ENCODE data around the gene ZMIZ1.
A peak's percentile ranks its signal among the peaks of the same experiment; 100 is the strongest.

Gene ZMIZ1

GRCh38 chr10:79192677-79193003 is 123.9 kb downstream of the ZMIZ1 start:
- DNase-seq = no peak

DNA sequence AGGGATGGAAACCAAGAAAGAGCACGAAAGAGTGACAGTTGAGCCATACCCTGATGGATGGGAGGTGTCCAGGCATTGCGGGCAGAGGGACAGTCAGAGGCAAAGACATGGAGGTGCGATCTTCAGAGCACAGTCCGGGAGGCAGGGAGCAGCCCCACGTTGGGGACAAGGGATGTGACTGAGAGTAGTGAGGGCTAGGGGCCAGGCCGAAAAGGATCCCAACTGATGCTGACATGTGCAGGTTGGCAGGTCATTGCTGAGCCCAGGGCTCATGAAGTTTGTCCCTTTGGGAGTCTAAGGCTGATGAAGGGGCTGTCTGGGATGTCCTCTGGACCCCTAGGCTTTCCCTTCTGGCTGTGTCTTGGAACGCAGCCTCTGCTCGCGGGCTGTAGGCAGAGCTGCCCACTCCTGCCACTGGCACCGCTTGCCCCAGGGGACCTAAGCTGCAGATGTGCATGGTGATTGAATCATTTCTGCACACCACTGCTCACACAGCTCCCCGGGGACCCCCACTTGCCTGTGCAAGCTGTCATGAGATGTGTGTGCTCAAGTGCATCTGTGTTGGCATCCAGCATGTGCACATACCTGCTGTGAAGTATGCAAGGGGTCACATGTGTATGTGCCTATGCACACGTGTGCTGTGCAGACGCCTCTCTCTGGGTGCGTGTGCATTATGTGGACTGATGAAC is 125.1 kb downstream of the ZMIZ1 start:
- no peak for DNase-seq

DNA sequence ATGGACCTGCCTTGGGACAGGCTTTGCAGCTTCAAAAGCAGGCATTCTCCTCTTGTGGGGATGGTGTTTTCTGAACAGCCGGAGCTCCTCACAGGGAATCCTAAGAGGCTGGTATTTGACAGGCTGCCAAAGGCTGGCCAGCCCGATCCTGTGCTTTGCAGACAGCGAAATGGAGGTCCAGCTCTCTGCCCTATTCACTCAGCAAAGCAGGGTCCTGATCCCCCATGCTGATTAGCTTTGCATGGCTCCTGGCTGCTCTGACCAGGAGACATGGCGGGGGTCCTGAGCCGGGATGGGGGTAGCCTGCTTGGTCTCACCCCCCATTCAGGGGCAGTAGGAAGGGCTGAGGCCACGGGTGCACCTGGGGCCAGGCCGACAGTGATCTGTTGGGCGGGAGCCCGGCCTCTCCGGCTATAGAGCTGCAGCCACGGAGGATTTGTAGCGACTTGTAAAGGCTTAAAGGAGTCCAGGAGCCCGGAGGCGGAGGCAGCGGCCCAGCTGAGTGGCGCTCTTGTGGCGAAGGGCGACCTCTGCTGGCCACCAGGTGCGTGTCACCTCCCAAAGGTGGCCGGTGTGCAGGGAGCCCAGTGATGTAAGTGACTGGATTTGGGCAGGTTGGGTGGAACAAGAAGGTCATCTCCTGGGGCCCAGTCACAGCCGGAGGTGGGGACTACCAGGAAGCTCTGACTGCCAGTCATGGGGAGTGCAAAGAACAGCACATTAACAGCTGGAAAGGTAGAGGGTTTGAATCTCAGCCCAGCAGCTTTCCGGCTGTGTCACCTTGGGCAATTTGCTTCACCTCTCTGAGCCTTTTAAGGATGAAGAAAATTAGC is 126.5 kb downstream of the ZMIZ1 start:
- DNase-seq = peak; percentile 74

DNA sequence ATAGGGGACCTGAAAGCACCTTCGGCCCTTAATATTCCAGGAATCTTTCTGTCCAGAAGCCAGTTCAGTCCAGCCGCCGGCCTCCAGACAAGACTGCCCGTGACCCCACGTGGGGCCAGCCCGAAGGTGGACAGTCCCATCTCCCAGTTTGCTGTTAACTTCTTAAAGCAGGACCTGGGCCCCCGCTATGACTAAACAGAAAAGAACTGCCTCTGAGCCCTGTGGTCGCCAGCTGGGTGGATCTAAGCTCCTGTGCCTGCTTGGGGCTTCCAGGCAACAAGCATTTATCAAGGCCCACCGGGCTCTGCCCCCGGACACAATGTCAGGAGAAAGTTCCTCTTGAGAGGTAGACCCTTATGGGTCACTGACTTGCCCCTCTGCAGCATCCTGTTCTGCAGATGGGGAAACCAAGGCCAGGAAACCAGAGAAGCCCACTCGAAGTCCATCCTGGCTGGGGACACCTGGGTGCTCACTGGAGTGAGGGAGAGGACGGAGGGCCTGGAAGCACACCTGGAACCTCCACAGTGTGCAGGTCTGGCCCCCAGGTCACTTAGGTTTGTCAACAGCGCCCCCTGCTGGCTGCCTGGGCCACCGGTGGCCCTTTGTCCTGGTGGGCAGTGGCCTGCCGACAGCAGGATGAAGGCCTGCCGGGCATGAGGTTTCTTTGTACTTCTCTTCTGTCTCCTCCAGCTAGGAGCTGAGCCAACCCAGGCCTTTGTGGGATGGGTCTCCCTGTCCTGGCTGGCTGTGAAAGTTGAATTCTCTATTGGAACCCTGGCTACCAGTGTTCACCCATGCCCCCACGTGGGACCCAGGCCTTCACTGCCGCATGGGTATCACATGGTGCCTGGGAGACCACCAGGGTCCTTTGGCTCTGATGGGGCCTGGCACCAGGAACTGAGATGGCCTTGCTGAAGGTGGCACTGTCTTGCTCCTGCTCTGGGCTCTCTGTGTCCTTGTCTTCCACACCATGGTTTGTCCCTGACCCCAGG is 128.0 kb downstream of the ZMIZ1 start:
- peak; percentile 76 for DNase-seq

GRCh38 chr10:79197558-79197957 is 128.8 kb downstream of the ZMIZ1 start:
- no peak for DNase-seq

DNA sequence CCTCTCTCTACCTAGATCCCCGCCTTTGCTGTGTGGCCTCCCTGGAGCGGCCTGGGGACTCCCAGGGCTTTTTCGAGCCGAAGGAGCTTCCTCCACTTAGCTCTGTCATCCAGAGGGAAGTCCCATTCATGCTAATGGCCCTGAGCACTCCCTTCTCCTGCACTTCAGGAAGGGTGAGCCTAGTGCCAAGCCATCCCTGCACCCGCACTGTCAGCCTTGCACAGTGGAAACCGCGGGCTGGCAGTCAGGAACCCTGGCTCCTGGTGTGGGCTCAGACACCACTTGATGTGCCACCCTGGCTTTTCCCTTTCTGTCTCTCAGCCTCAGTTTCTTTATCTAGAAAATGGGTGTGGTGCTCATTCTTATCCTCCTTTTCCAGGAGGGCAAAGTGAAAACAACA is 131.6 kb downstream of the ZMIZ1 start:
- DNase-seq = no peak

DNA sequence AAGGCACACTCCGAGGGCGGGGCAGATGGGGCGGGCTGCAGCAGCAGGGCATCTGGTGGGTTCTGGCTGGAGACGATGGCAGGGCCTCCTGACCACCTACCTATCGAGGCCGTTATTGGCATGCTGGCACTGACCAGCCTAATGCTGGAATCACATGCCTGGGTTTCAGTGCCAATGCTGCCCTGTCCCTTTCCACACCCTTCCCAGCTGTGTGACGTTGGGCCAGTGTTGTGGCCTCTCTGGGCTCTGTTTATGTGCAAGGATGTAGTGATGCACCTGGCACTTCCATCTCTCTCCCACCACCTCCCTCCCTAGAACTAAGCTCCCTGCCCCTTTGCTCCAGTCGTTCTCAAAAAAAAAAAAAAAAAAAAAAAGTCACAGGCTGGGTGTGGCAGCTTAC is 132.9 kb downstream of the ZMIZ1 start:
- DNase-seq = no peak

DNA sequence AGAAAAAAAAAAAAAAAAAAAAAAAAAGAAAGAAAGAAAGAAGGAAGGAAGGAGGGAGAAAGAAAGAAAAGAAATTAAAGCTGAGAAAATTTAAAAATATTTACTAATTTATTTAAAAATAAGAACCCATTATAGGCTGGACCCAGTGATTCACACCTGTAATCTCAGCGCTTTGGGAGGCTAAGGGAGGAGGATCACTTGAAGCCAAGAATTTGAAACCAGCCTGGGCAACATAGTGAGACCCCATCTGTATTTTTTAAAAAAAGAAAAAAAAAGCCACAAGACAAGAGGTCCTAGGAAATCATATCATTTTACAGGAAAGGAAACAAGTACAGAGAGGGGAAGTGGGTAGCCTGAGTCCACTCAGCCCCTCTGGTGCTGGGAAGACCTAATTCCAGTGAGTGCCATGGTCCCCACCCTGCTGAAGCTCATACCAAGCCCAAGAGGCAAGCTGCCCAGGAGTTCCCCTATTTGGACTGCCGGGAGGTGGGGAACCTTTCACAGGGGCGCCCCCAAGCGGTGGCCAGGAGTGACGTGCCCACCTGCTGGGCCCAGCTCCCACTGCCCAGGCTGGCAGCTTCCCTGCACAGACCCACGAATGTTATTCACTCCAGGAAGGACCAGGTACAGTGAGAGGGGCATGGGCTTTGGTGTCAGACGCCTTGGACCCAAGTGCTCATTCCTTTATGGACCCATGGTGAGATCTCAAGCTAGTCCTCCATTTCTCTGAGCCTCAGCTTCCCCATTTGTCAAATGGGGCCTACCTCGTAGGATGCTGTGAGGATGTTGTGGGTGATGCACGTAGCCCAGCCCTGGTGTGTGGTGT is 133.6 kb downstream of the ZMIZ1 start:
- DNase-seq = peak; percentile 19

- no peak for DNase-seq
Observed at GRCh38 chr10:79203014-79203644, 134.4 kb downstream of the ZMIZ1 start.

GRCh38 chr10:79203833-79204232 is 135.1 kb downstream of the ZMIZ1 start:
- DNase-seq = no peak

DNA sequence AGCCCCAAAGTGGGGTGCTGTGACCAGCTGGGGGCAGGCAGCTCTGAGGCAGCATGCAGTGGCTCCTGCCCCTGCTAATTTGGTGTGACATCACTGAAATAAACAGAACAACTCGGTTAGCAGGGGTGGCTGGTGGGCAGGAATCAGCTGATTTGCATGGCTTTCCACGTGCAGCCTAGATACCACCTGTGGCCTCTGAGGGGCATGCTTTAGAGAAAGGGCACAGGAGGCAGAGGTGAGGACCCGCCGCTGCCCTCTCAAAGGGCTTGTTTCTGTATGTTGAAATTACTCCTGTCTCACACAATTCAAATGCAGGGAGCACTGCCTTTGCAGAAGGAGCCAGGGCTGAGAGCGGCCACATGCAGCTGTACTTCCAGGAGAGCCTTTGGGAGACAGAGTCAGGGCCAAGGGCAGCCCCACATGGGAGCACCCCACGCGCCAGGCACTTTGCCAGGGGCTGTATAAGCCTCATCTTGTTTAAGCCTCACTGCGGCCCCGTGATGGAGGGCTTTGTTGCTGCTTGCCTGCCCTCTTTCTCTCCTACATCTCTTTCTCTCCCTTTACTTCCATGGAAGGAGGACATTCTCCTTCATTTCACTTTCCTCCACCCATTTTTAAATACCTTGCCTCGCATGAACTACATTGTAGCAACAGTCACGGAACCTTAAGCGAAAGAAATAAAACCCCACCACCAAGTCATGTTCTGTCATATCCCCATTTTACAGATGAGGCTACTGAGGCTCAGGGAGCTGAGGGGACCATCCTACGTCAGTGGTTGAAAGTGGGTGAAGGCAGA is 137.7 kb downstream of the ZMIZ1 start:
- DNase-seq = no peak

GRCh38 chr10:79207096-79207357 is 138.3 kb downstream of the ZMIZ1 start:
- no peak for DNase-seq

GRCh38 chr10:79207726-79208125 is 139.0 kb downstream of the ZMIZ1 start:
- DNase-seq = no peak

DNA sequence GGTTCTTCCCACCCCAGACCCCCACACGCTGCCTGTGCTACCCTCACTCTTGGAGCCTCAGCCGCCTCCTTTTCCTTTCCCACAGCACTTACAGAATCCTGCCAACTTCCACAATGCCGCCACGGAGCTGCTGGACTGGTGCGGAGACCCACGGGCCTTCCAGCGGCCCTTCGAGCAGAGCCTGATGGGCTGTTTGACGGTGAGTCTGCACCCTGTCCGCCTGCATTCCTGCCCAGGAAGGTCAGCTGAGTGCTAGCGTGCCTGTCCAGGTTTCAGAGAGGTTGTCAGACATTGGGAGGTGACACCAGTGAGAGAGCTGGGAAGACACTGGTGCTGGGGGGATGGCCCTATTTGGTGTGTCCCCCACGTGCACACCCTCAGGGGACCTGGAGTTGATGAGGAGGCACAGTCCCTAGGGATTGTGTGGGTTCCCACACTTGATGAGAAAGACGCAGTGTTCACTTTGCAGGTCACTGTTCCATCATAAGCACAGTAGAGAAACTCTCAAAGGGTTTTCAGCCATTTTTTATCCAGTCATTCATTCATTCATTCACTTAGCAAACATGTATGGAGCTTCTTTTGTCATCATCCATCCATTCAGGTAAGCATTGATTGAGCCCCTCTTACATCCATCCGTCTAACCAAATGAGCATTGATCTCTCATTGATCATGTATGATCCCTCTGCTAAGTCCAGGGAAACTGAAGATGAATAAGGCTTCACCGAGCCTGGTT is 139.7 kb downstream of the ZMIZ1 start:
- no peak for DNase-seq

- no peak for DNase-seq
Observed at GRCh38 chr10:79209340-79209739, 140.6 kb downstream of the ZMIZ1 start.

DNA sequence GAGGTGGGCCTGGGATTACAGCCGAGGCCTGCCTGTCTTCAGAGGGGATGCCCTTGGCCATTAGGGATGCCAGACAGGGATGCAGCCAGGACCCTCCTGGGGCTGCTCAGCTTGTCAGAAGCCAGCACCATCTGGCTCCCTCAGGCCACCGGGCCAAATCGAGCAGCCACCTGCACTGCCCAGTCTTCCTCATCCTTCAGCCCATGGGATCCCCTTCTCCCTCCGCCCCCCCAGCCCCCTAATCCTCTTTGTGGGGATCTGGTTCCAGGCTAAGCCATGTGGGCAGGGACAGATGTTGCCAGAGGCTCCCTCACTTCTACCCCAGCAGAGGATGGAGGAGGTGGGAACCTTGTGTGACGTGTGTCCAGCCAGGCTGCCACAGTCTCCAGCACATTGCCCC is 141.1 kb downstream of the ZMIZ1 start:
- no peak for DNase-seq

GRCh38 chr10:79210672-79211071 is 141.9 kb downstream of the ZMIZ1 start:
- no peak for DNase-seq

DNA sequence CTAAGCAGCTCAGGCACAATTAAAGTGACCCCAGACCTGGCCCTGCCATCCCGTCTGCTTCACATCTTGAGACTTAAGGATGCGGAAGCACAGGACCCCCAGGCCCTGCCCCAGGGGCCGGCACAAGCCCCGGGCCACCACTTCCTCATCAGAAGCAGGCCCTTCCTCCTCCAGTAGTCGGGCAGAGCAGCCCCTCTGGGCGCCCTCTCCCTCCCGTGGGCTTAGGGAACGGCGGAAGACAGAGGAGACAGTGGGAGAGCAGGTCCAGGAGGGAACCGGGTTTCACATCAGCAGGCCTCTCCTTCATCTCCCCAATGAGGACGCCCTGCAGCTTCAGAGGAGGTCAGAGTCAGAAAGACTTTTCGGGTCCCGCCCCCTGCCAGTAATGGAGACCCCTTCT is 142.8 kb downstream of the ZMIZ1 start:
- DNase-seq = no peak

GRCh38 chr10:79215531-79215930 is 146.8 kb downstream of the ZMIZ1 start:
- DNase-seq = no peak

DNA sequence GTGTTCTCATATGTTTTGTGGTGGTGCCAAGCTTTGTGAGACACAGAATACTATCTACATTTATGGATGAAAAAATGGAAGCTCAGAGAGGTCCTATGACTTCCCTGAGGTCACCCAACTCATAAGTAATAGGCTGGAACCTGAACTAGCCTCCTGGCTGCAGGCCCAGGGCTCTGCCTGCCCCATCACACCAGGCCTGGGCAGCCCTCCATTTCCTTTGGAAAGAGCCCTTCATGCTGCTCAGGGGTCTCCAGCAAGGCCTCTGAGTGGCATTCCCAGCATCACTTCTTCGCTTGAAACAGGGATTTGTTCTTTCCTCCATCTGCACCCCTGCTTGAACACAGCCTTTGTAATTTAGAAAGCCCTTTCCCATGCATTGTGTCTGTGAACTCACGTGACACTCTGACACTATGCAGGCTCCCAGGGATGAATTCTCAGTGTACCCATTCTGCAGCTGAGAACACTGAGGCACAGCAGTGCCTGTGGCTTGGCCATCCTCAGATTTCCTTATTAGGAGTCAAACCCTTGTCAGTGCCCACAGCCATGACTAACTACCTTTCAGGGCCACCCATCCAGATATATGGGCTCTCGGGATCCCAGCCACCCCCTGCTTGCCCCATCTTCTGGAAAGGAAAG is 150.7 kb downstream of the ZMIZ1 start:
- DNase-seq = no peak

Data from stimulated activated CD4-positive, alpha-beta T cell treated with anti-CD3 and anti-CD28 coated beads, Interleukin-12 subunit alpha, Interleukin-12 subunit beta, amount 100 ng/mL, for 4 hours (primary cell).